ENCODE measurements around the gene PPP1R10. TPM values are rescaled to one million over a fixed set of nuclear protein-coding genes. Genes with fewer than 3 reads are reported as not detected.

The PPP1R10 gene
- total RNA-seq, 4 donors from 2014 or later: 24.1 to 31.5 (median 27.0) TPM

DNA sequence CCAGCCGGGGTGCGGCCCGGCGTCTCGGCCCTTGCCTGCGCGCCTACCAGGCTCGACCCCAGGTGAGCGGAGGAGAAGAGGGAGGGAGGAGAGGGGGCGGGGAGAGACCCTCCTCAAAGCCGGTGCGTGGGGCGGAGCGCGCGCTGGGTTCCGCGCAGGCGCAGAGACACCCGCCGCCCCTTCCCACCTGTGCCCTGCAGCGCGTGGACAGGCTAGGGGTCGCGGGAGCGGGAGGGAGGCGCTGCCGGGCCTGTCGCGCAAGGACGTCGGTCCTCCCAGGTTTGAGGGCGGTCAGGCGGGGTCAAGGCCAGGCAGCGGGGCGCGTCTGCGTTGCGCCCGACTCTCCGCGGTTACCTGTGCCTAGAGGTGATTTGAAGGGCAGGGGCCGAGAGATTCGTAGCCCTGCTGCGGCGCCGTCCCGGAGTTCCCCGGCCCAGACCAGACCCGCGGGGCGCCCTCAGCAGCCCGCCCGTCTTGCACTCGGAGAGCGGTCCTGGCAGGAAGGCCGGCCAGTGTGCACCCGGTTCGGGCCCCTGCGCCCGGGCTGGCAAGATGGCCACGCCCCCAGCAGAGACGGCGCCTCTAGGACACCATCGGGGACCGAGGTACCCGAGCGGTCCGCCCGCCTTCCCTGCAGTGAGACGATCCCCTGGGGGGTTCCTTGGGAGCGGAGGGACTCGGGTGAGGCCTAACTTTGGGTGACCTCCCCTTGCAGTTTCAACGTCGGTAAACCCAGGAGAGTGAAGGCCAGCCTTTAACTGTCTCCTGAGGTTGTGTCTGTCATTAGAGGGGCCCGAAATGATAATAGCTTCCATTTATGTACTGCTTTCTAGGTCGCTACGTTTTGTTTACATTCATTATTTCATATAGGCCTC is 30.4 kb upstream of the PPP1R10 start:
- no peaks in the 10 kb centered on the region for H3K9me3 ChIP-seq
- in situ Hi-C loops (cut with MboI; ENCODE audit: low sequenced_read_pairs in 4 of 4): no loop called here
- peak overlapping the region; percentile 97 to 100 (median 98) for H3K27ac ChIP-seq
- H3K36me3 ChIP-seq: peaks cover 0 to 27% of the 10 kb centered on the region in 2 donors
- H3K4me3 ChIP-seq: peak overlapping the region; percentile 84 to 100 (median 92)
- intact Hi-C loops (cut with DNase I; ENCODE audit: low total_unique reads): loop anchor here (1.0 kb wide), 1 partner anchor 26 kb away; the partner anchor contains the start of gene DHX16
- no peaks in the 10 kb centered on the region for H3K27me3 ChIP-seq
- peak; percentile 79 to 80 for ATAC-seq
- peaks cover 11 to 15% of the 10 kb centered on the region in 2 donors for H3K4me1 ChIP-seq
- TF ChIP-seq, protein P1, sequence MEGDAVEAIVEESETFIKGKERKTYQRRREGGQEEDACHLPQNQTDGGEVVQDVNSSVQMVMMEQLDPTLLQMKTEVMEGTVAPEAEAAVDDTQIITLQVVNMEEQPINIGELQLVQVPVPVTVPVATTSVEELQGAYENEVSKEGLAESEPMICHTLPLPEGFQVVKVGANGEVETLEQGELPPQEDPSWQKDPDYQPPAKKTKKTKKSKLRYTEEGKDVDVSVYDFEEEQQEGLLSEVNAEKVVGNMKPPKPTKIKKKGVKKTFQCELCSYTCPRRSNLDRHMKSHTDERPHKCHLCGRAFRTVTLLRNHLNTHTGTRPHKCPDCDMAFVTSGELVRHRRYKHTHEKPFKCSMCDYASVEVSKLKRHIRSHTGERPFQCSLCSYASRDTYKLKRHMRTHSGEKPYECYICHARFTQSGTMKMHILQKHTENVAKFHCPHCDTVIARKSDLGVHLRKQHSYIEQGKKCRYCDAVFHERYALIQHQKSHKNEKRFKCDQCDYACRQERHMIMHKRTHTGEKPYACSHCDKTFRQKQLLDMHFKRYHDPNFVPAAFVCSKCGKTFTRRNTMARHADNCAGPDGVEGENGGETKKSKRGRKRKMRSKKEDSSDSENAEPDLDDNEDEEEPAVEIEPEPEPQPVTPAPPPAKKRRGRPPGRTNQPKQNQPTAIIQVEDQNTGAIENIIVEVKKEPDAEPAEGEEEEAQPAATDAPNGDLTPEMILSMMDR (IDR thresholded peaks at IDR 0.05 in 4 of 5, conservative IDR thresholded peaks at IDR 0.05 in 1 of 5): no peak
- peak; percentile 39 to 46 for TF ChIP-seq POLR2A (IDR thresholded peaks at IDR 0.05)
- DNase-seq: peak; percentile 32 to 66

DNA sequence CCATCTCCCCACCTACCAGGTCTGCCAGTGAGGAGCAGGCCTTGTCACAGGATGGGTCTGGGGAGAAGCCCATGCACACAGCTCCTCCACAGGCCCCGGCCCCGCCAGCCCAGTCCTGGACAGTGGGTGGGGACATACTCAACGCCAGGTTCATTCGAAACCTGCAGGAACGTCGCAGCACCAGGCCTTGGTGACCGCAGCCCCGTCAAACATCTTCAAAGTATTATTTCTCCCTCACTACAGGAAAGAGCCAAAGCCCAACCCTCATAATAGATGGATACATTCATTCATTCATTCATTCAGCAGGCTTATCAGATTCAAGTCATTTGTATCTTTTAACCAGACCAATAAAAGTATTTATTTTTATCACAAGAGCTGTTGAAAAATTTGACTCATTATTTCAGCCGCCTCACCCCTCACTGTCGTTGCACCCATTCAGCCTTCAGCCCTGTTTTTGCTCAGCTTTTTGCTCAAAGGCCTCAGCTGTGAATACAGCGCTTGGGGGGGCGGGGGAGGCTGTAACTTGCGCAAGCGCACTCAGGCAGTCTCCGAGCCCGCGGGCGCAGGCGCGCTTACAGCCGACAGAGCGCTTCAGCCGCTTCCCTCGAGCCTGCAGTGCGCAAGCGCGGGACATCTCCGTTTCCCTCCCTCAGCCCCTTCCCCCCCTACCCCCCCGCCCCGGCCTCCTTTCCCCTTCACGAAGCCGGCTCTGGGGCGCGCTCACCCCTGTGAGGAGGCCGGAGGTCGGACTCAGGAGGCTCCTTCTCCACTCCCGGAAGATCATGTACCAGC is 29.6 kb upstream of the PPP1R10 start, which contains the start of gene C6orf136:
C6orf136 (plus strand) TSS at position 684 of the 792 bp plus-strand sequence; CDS start at position 783, 99 bp downstream.
- intact Hi-C loops (cut with DNase I; ENCODE audit: low total_unique reads): loop anchor here (1.0 kb wide), 1 partner anchor 27 kb away; the partner anchor contains the start of gene DHX16
- Histone ChIP-seq H3K9me3 (no peaks in the 10 kb centered on the region), H3K27ac (peak within 1 kb of the TSS; percentile 97 to 100 (median 98)), H3K4me1 (peaks cover 11 to 15% of the 10 kb centered on the region in 2 donors), H3K4me3 (peak within 1 kb of the TSS; percentile 84 to 100 (median 92)), H3K36me3 (peaks cover 0 to 18% of the 10 kb centered on the region in 2 donors), H3K27me3 (no peaks in the 10 kb centered on the region)
- DNase-seq (peak; percentile 84 to 91), ATAC-seq (peak; percentile 88 to 89)
- TF ChIP-seq, protein P1 (IDR thresholded peaks at IDR 0.05 in 4 of 5, conservative IDR thresholded peaks at IDR 0.05 in 1 of 5): no peak
- TF ChIP-seq POLR2A (IDR thresholded peaks at IDR 0.05): no peak
- in situ Hi-C loops (cut with MboI; ENCODE audit: low sequenced_read_pairs in 4 of 4): no loop called here

DNA sequence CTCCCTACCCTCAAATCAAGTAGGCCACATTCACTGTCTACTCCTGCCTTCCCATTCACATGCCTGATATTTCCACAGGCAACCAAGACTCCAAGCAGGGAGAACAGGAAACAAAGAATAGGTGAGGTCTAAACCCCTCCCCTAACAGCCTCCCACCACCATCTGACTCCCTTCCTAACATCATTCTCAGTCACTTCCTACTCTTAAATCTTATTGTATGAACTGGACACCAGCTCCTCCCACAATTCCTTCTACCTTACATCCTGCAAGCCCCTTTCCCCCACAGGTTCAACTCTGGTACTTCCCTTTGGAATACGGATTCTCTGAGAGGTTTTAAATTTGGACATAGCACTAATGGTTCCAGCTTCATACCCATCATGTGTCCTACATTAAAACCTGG is 28.9 kb upstream of the PPP1R10 start:
- in situ Hi-C loops (cut with MboI; ENCODE audit: low sequenced_read_pairs in 4 of 4): no loop called here
- H3K27me3 ChIP-seq: no peaks in the 10 kb centered on the region
- H3K27ac ChIP-seq: peak overlapping the region in 2 of 4 donors; percentile 97 to 100
- no peaks in the 10 kb centered on the region for H3K9me3 ChIP-seq
- H3K36me3 ChIP-seq: peaks cover 0 to 16% of the 10 kb centered on the region in 2 donors
- peaks cover 11 to 15% of the 10 kb centered on the region in 2 donors for H3K4me1 ChIP-seq
- intact Hi-C loops (cut with DNase I; ENCODE audit: low total_unique reads): no loop called here
- H3K4me3 ChIP-seq: no peak overlapping the region
- TF ChIP-seq POLR2A (IDR thresholded peaks at IDR 0.05): no peak
- TF ChIP-seq, protein P1 (IDR thresholded peaks at IDR 0.05 in 4 of 5, conservative IDR thresholded peaks at IDR 0.05 in 1 of 5): no peak
- ATAC-seq (no peak), DNase-seq (no peak)

DNA sequence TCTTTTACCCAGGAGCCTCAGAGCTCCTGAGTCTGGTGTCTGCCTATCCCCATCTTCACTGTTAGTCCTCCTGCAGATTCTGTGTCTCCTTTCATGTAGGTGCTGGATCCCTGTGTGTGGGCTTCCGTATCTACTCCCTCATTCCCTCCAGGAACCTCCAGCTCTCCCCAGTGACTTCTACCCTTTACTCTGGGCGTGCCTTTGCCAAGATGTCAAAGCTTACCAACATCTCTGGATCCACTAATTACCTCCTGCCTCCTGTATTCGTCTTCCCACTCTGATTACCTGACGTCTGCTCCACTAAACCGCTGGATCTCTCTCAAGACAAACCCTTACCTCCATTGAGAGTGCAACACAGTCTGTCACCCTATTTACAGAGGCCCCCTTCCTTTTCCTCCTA is 27.7 kb upstream of the PPP1R10 start:
- peaks cover 0 to 15% of the 10 kb centered on the region in 2 donors for H3K36me3 ChIP-seq

More for the DNA sequence above, 27.7 kb upstream of the PPP1R10 start:
- peaks cover 11 to 15% of the 10 kb centered on the region in 2 donors for H3K4me1 ChIP-seq
- no peaks in the 10 kb centered on the region for H3K9me3 ChIP-seq
- ATAC-seq (no peak), DNase-seq (no peak)
- TF ChIP-seq, protein P1 (IDR thresholded peaks at IDR 0.05 in 4 of 5, conservative IDR thresholded peaks at IDR 0.05 in 1 of 5): no peak
- no peak for TF ChIP-seq POLR2A (IDR thresholded peaks at IDR 0.05)
- no peak overlapping the region for H3K27ac ChIP-seq
- in situ Hi-C loops (cut with MboI; ENCODE audit: low sequenced_read_pairs in 4 of 4): no loop called here
- intact Hi-C loops (cut with DNase I; ENCODE audit: low total_unique reads): no loop called here
- no peaks in the 10 kb centered on the region for H3K27me3 ChIP-seq
- H3K4me3 ChIP-seq: no peak overlapping the region

Measured in gastrocnemius medialis (tissue), 4 donors.